ENCODE measurements around the gene PTPN6. TPM values are rescaled to one million over a fixed set of nuclear protein-coding genes. Genes with fewer than 3 reads are reported as not detected.

Gene PTPN6
- total and polyA plus RNA-seq, 2 of the 13 experiments (the other 11 are each of a cell fraction or from before 2014, with no cell fraction given): 10.5 to 10.6 TPM

GRCh38 chr12:6981152-6982052 is 30.2 kb downstream of the PTPN6 start (continued):
- TF ChIP-seq THRA (CRISPR knock-in tag; IDR thresholded peaks at IDR 0.05; ENCODE audit: borderline replicate concordance): no peak
- TF ChIP-seq ZNF138 (CRISPR knock-in tag; IDR thresholded peaks at IDR 0.05; ENCODE audit: low read depth): 0 out of 2 replicates have a peak, but pooled peaks have one; percentile 42
- no peak for TF ChIP-seq KLF15 (CRISPR knock-in tag; IDR thresholded peaks at IDR 0.05; ENCODE audit: borderline replicate concordance)
- TF ChIP-seq ZSCAN5A (CRISPR knock-in tag; IDR thresholded peaks at IDR 0.05; ENCODE audit: borderline replicate concordance): peak; percentile 20; the same call in 1 of the 2 replicates
- 0 out of 2 replicates have a peak, but pooled peaks have one; percentile 29 for TF ChIP-seq JUN (CRISPR knock-in tag; IDR thresholded peaks at IDR 0.05)
- no peak for TF ChIP-seq TOE1 (CRISPR knock-in tag; IDR thresholded peaks at IDR 0.05)
- TF ChIP-seq PATZ1 (CRISPR knock-in tag; IDR thresholded peaks at IDR 0.05): no peak; the same call in 1 of the 2 replicates
- no peak; the same call in 1 of the 2 replicates for TF ChIP-seq ZNF143 (CRISPR knock-in tag; IDR thresholded peaks at IDR 0.05)
- peak; percentile 80; the same call in 1 of the 2 replicates for TF ChIP-seq DMAP1 (CRISPR knock-in tag; IDR thresholded peaks at IDR 0.05)
- TF ChIP-seq TERF1 (CRISPR knock-in tag; IDR thresholded peaks at IDR 0.05): no peak
- 0 out of 2 replicates have a peak, but pooled peaks have one; percentile 16 for TF ChIP-seq STAG1 (CRISPR knock-in tag; IDR thresholded peaks at IDR 0.05)
- TF ChIP-seq FOXA3 (CRISPR knock-in tag; IDR thresholded peaks at IDR 0.05): peak; percentile 74
- TF ChIP-seq ZNF790 (CRISPR knock-in tag; IDR thresholded peaks at IDR 0.05; ENCODE audit: borderline replicate concordance): no peak
- peak; percentile 81; the same call in 1 of the 2 replicates for TF ChIP-seq KDM4B (CRISPR knock-in tag; IDR thresholded peaks at IDR 0.05)
- no peak for TF ChIP-seq ZBTB37 (CRISPR knock-in tag; IDR thresholded peaks at IDR 0.05)
- TF ChIP-seq GRHL1 (CRISPR knock-in tag; conservative IDR thresholded peaks at IDR 0.05): no peak
